Hepatocyte (in vitro differentiated cells): ENCODE results near the gene FILIP1. TPM values are rescaled to one million over a fixed set of nuclear protein-coding genes. Genes with fewer than 3 reads are reported as not detected.

Source experiments
- DNase-seq: peaks from one replicate; pipeline ENCODE4 v3.0.0-alpha.2; 2016; ENCODE audit warnings: low spot score
- H2AFZ ChIP-seq: fragments of 200-600 bp; sonication (generic); 2 replicates; pipeline ENCODE4 v1.6.0; 2016; ENCODE audit warnings: antibody characterized with exemption, mild to moderate bottlenecking
- H3K27ac ChIP-seq: fragments of 200-600 bp; sonication (generic); 2 replicates; pipeline ENCODE4 v1.5.1; 2016; ENCODE audit warnings: mild to moderate bottlenecking
- H3K27me3 ChIP-seq: fragments of 200-600 bp; sonication (generic); 2 replicates; pipeline ENCODE4 v1.6.1; 2016
- H3K36me3 ChIP-seq: fragments of 200-600 bp; sonication (generic); replicated peaks from 2 replicates; pipeline ENCODE4 v1.5.1; 2016; ENCODE audit warnings: low read depth; ENCODE audit not compliant: insufficient read depth
- H3K4me1 ChIP-seq: fragments of 200-600 bp; sonication (generic); 2 replicates; pipeline ENCODE4 v1.5.1; 2016; ENCODE audit warnings: mild to moderate bottlenecking, moderate library complexity; ENCODE audit not compliant: insufficient read depth
- H3K4me2 ChIP-seq: fragments of 200-600 bp; sonication (generic); 2 replicates; pipeline ENCODE4 v1.6.0; 2016
- H3K4me3 ChIP-seq: fragments of 200-600 bp; sonication (generic); 2 replicates; pipeline ENCODE4 v1.5.1; 2016; ENCODE audit warnings: mild to moderate bottlenecking
- H3K79me2 ChIP-seq: fragments of 200-600 bp; sonication (generic); 2 replicates; pipeline ENCODE4 v1.6.0; 2017; ENCODE audit warnings: mild to moderate bottlenecking
- H3K9me2 ChIP-seq: fragments of 200-600 bp; sonication (generic); replicated peaks from 2 replicates; pipeline ENCODE4 v1.6.0; 2017; ENCODE audit warnings: mild to moderate bottlenecking; ENCODE audit not compliant: insufficient read depth
- H3K9me3 ChIP-seq: fragments of 200-600 bp; sonication (generic); 2 replicates; pipeline ENCODE4 v1.5.1; 2016; ENCODE audit warnings: low read depth, mild to moderate bottlenecking
- H4K20me1 ChIP-seq: fragments of 200-600 bp; sonication (generic); 2 replicates; pipeline ENCODE4 v1.6.0; 2016; ENCODE audit warnings: mild to moderate bottlenecking; ENCODE audit not compliant: insufficient read depth, poor library complexity, severe bottlenecking
- CTCF ChIP-seq: fragments of 200-600 bp; sonication (generic); IDR thresholded peaks from 2 replicates; pipeline ENCODE4 v1.5.1; 2016; ENCODE audit warnings: antibody characterized with exemption, mild to moderate bottlenecking; ENCODE audit not compliant: poor library complexity
- EZH2 ChIP-seq: fragments of 200-600 bp; sonication (generic); IDR thresholded peaks from 2 replicates; pipeline ENCODE4 v1.6.1; 2016; ENCODE audit warnings: antibody characterized with exemption, mild to moderate bottlenecking, borderline replicate concordance
- EZH2phosphoT487 ChIP-seq: fragments of 200-600 bp; sonication (generic); IDR thresholded peaks from one replicate; pipeline ENCODE4 v1.6.1; 2018; ENCODE audit warnings: antibody characterized with exemption, mild to moderate bottlenecking, low read depth, moderate library complexity; ENCODE audit not compliant: unreplicated experiment, severe bottlenecking
- WGBS: methylation state at CpG from one replicate; pipeline ENCODE4 v1.1.6; 2016; ENCODE audit warnings: low lambda C conversion rate; ENCODE audit errors: missing lambda C conversion rate; 5-methylcytosine and 5-hydroxymethylcytosine counted together
- polyA plus RNA-seq: library from polyadenylated mRNA; unstranded; fragments of >200 nt; fragmentation: Nextera tagmentation; extraction: Ambion mirVana; gene quantifications from 2 replicates; pipeline ENCODE4 v1.2.1, GENCODE V29; 2016
- total RNA-seq: library from RNA; depleted of rRNA; stranded (reverse); fragments of >200 nt; gene quantifications from 2 replicates; pipeline ENCODE4 v1.2.3, GENCODE V29; 2014

The FILIP1 gene
- total and polyA plus RNA-seq, 2 experiments from 2014 or later, result 4.1 to 6.0 TPM

GRCh38 chr6:75345413-75345812, 148.2 kb downstream of the FILIP1 start:
- DNase-seq, result no peak
- TF ChIP-seq EZH2, result no peak
- TF ChIP-seq CTCF, result no peak
- TF ChIP-seq EZH2phosphoT487, result no peak
- H3K79me2 ChIP-seq, result no peaks in the 10 kb centered on the region
- H3K4me1 ChIP-seq, result peaks cover 26% of the 10 kb centered on the region
- H3K4me3 ChIP-seq, result no peak overlapping the region
- no peaks in the 10 kb centered on the region for H3K27me3 ChIP-seq
- no peaks in the 10 kb centered on the region for H4K20me1 ChIP-seq
- no peaks in the 10 kb centered on the region for H3K9me2 ChIP-seq
- no peak overlapping the region for H3K27ac ChIP-seq
- no peak overlapping the region for H3K4me2 ChIP-seq
- H3K9me3 ChIP-seq, result no peaks in the 10 kb centered on the region
- H3K36me3 ChIP-seq, result no peaks in the 10 kb centered on the region
- no peak overlapping the region for H2AFZ ChIP-seq
- 75% methylated on average over 9 of the region's 9 CpGs for WGBS

DNA sequence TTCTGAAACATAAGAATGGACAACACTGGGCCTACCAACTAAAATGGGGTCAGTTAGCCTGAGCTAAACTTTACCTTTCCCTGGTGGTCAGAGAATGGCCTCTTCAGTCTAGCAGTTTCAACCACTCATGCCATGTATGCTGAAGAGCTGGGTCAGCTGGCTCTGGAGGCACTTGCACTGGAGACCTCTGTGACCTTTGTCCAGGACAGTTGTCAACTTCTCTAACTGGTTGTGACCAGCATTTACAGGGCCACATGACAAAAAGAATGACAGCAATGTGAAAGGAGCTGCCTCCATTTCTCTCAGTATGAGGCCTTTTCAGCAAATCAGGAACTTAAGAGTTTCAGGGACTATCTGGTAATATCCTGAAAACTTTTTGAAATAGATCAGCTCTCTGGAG, 149.1 kb downstream of the FILIP1 start:
- Histone ChIP-seq H3K4me2 (no peak overlapping the region), H3K27ac (no peak overlapping the region), H3K4me1 (peaks cover 20% of the 10 kb centered on the region), H3K27me3 (no peaks in the 10 kb centered on the region), H3K4me3 (no peak overlapping the region), H3K9me2 (no peaks in the 10 kb centered on the region), H4K20me1 (no peaks in the 10 kb centered on the region), H3K79me2 (no peaks in the 10 kb centered on the region), H2AFZ (no peak overlapping the region), H3K36me3 (no peaks in the 10 kb centered on the region), H3K9me3 (no peaks in the 10 kb centered on the region)
- no peak for DNase-seq
- TF ChIP-seq CTCF (no peak), EZH2 (no peak), EZH2phosphoT487 (no peak)

DNA sequence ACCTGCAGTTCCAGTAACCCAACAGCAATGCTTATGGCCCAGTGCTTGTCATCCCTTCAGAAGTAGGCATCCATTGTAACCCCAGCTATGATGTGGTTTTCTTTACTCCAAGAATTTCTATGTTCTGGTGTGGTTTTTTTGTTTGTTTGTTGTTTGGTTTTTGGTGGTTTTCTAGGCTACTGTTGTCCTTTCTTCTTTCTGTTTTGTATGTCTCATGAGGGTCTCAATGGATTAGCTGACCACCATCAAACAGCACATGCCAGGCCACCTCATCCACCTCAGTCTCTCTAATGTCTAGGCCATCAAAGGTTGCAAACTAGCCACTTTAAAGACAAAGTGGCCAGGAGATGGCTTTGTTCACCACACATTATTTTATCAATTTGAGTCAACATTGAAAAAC, 149.6 kb downstream of the FILIP1 start:
- Histone ChIP-seq H3K4me3 (no peak overlapping the region), H3K4me1 (peaks cover 16% of the 10 kb centered on the region)

More for the DNA sequence above, 149.6 kb downstream of the FILIP1 start:
- no peak for TF ChIP-seq EZH2phosphoT487
- no peak for TF ChIP-seq EZH2
- TF ChIP-seq CTCF, result no peak
- Histone ChIP-seq H3K27ac (no peak overlapping the region), H4K20me1 (no peaks in the 10 kb centered on the region), H3K27me3 (no peaks in the 10 kb centered on the region), H3K79me2 (no peaks in the 10 kb centered on the region), H2AFZ (no peak overlapping the region), H3K4me2 (no peak overlapping the region), H3K9me2 (no peaks in the 10 kb centered on the region), H3K36me3 (no peaks in the 10 kb centered on the region), H3K9me3 (no peaks in the 10 kb centered on the region)
- DNase-seq, result no peak
